Colonic mucosa (tissue), 4 donors: ENCODE data around the gene PPIL1. TPM values are rescaled to one million over a fixed set of nuclear protein-coding genes. Genes with fewer than 3 reads are reported as not detected.

Source experiments
- DNase-seq: peaks from one replicate; pipeline ENCODE4 v3.0.0-alpha.2; 2020
- H3K27ac ChIP-seq: fragments of 200-600 bp; one replicate; pipeline ENCODE4 v1.8.0; 2021
- H3K27me3 ChIP-seq: fragments of 200-600 bp; one replicate; pipeline ENCODE4 v1.8.0; 2021
- H3K36me3 ChIP-seq: fragments of 200-600 bp; one replicate; pipeline ENCODE4 v1.8.0; 2021
- H3K4me1 ChIP-seq: fragments of 200-600 bp; one replicate; pipeline ENCODE4 v1.8.0; 2021; ENCODE audit warnings: mild to moderate bottlenecking
- H3K4me3 ChIP-seq: fragments of 200-600 bp; one replicate; pipeline ENCODE4 v1.8.0; 2021
- H3K9ac ChIP-seq, 2 donors: one replicate each; pipeline ENCODE4 v1.7.0; 2013; ENCODE audit warnings: control low read depth in 2 of 2, low read depth in 2 of 2, low read length in 2 of 2
- H3K9me3 ChIP-seq: fragments of 200-600 bp; one replicate; pipeline ENCODE4 v1.8.0; 2021
- intact Hi-C: fragments of 100-400 bp; cut with DNase I; formaldehyde crosslinking; loops from one replicate; pipeline ENCODE4 v1.14.1; 2022
- total RNA-seq, 2 donors: library from RNA; stranded (reverse); fragmentation: NEBNext Ultra II Directional in 1 of 2; extraction: Animal tissue kit (Norgen Biotek cat#: 25700) in 1 of 2; gene quantifications; one replicate each; pipeline ENCODE4 v1.2.1, GENCODE V29; 2021
- TF ChIP-seq, protein P1 (sequence below): fragments of 200-600 bp; IDR thresholded peaks from one replicate; pipeline ENCODE4 v1.8.0; 2022; ENCODE audit warnings: antibody characterized with exemption, mild to moderate bottlenecking
- donor health status: healthy.
- donor health status: DM: no; HTN: no; CAD: no.
- donor health status: DM: no; HTN: no; CAD: no.

The PPIL1 gene
- total RNA-seq, 2 donors from 2014 or later: 9.9 to 23.6 TPM

DNA sequence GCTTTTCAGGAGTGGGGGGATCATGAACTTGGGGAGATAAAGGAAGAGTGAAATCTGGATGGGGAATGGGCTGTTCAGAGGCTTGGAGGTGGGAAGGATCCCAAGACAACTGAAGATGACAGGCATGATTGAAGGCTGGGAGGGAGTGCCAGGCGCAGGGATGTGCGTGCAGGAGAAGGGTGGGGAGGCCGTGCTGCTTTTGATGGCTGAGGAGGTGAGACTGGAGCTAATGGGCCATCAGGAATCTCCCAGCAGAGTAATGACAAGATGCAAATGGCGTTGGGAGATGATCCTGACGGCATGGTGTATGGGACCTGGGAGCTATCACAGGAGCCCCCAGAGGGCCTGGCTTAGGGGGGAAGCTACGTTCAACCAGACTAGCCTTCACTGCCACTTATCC is 36.9 kb downstream of the PPIL1 start:
- H3K9me3 ChIP-seq: no peaks in the 10 kb centered on the region
- no peaks in the 10 kb centered on the region for H3K36me3 ChIP-seq
- intact Hi-C loops: no loop called here
- H3K4me3 ChIP-seq: no peak overlapping the region
- no peak overlapping the region for H3K27ac ChIP-seq
- H3K4me1 ChIP-seq: no peaks in the 10 kb centered on the region
- H3K9ac ChIP-seq: no peak overlapping the region
- no peak for DNase-seq
- peaks cover 15% of the 10 kb centered on the region for H3K27me3 ChIP-seq
- TF ChIP-seq, protein P1, sequence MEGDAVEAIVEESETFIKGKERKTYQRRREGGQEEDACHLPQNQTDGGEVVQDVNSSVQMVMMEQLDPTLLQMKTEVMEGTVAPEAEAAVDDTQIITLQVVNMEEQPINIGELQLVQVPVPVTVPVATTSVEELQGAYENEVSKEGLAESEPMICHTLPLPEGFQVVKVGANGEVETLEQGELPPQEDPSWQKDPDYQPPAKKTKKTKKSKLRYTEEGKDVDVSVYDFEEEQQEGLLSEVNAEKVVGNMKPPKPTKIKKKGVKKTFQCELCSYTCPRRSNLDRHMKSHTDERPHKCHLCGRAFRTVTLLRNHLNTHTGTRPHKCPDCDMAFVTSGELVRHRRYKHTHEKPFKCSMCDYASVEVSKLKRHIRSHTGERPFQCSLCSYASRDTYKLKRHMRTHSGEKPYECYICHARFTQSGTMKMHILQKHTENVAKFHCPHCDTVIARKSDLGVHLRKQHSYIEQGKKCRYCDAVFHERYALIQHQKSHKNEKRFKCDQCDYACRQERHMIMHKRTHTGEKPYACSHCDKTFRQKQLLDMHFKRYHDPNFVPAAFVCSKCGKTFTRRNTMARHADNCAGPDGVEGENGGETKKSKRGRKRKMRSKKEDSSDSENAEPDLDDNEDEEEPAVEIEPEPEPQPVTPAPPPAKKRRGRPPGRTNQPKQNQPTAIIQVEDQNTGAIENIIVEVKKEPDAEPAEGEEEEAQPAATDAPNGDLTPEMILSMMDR: no peak

GRCh38 chr6:36837022-36837339 is 37.6 kb downstream of the PPIL1 start:
- TF ChIP-seq, protein P1: no peak
- H3K27me3 ChIP-seq: peaks cover 15% of the 10 kb centered on the region
- H3K9ac ChIP-seq: no peak overlapping the region
- no peak overlapping the region for H3K4me3 ChIP-seq
- intact Hi-C loops: no loop called here
- no peak overlapping the region for H3K27ac ChIP-seq
- no peaks in the 10 kb centered on the region for H3K36me3 ChIP-seq
- no peaks in the 10 kb centered on the region for H3K9me3 ChIP-seq
- DNase-seq: no peak
- no peaks in the 10 kb centered on the region for H3K4me1 ChIP-seq

DNA sequence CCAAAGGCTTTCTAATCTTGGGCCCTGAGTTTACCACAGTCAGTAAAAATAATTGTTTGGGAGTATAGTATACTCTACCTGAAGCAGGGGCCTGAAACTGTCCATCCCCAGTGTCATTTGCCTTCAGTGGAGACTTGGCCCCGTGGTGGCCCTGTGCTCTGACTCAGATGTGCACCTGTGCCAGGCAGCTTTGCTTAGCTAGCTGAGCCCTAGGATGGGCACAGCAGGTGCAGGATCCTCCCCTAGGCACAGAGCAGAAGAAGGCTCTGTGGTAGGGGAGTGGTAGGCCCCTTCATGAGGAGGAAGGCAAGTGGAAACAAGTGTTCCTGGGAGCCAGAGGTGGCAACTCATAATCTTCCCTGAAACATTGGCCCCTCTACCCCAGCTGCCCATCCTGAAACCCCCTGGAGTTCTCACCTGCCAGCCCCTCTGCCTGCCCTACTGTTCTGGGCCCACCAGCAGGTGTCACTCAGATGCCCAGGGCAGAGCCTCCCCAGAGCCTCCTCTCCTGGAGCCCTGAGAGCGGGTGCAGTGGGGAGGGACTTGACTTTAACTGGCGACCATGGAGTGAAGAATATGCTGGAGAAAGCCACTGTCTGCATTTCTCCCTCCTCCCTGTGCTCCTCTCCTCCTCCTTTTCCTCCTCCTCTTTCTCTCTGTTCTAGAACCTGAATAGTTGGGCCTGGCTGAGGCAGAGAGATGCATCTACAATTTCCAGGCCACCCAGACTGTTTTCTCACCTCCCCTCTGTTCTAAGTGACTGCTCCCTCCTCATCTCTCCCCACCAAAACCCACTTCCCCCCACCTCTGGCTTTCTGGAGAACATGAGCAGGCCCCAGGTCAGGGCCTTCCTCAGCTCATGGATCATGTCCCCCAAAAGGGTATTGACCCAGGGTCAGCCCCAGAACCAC is 38.2 kb downstream of the PPIL1 start:
- intact Hi-C loops: no loop called here
- Histone ChIP-seq H3K4me1 (no peaks in the 10 kb centered on the region), H3K36me3 (no peaks in the 10 kb centered on the region), H3K27me3 (peaks cover 15% of the 10 kb centered on the region), H3K9me3 (no peaks in the 10 kb centered on the region), H3K9ac (no peak overlapping the region), H3K27ac (no peak overlapping the region), H3K4me3 (no peak overlapping the region)
- DNase-seq: no peak
- TF ChIP-seq, protein P1: no peak

DNA sequence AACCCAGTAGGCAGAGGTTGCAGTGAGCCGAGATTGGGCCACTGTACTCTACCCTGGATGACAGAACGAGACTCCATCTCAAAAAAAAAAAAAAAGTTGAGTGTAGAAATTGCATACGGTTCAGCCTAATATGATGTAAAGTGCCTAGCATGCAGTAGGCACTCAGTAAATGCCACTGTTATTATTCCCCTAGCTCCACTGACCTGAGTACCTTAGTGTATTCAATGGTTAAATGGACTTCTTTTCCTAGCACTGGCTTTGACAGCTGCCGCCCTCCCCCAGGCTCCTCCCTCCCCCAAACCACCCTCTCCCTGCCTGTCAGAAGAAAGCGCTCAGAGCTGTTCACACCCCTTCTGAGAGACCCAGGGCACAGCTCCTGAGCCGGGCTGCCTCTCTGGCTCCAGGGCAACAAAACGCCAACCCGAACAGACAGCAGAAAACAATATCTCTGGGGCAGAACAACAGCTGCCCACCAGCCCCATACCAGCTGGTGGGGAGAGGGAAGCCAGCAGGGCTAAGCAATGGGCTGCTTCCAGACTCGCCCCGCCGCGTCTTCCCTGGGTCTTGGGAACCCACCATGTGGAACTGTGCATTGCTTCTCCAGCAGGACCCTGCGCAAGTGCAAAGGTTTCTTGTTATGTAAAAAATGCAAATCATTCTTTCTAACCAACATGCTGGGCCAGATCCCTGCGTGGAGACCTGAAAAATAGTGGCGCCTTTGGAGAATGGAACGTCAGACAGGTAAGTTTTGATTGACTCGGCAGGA is 39.8 kb downstream of the PPIL1 start:
- peaks cover 8% of the 10 kb centered on the region for H3K27me3 ChIP-seq
- DNase-seq: no peak
- intact Hi-C loops: no loop called here
- no peaks in the 10 kb centered on the region for H3K9me3 ChIP-seq
- no peaks in the 10 kb centered on the region for H3K36me3 ChIP-seq
- TF ChIP-seq, protein P1: no peak
- H3K27ac ChIP-seq: no peak overlapping the region
- H3K4me1 ChIP-seq: peaks cover 5% of the 10 kb centered on the region
- H3K4me3 ChIP-seq: no peak overlapping the region
- H3K9ac ChIP-seq: no peak overlapping the region

GRCh38 chr6:36833182-36833789 is 41.3 kb downstream of the PPIL1 start:
- no peaks in the 10 kb centered on the region for H3K9me3 ChIP-seq
- intact Hi-C loops: no loop called here
- H3K4me1 ChIP-seq: peaks cover 5% of the 10 kb centered on the region
- H3K4me3 ChIP-seq: no peak overlapping the region
- H3K27me3 ChIP-seq: no peaks in the 10 kb centered on the region
- no peaks in the 10 kb centered on the region for H3K36me3 ChIP-seq
- TF ChIP-seq, protein P1: no peak
- no peak overlapping the region for H3K9ac ChIP-seq
- no peak overlapping the region for H3K27ac ChIP-seq
- no peak for DNase-seq
